Astrocyte (in vitro differentiated cells and primary cell): ENCODE measurements around the gene NOL4L.

ENCODE experiments used
- EZH2 ChIP-seq: IDR thresholded peaks from 2 replicates; pipeline ENCODE4 v1.6.1; 2012; ENCODE audit warnings: mild to moderate bottlenecking, low read length, inconsistent platforms; ENCODE audit not compliant: insufficient read depth
- TF ChIP-seq, protein P1 (sequence below): IDR thresholded peaks from 2 replicates; pipeline ENCODE4 v1.5.1; 2011; ENCODE audit warnings: low read depth, mild to moderate bottlenecking, inconsistent platforms, low read length, moderate library complexity; ENCODE audit not compliant: insufficient read depth

DNA sequence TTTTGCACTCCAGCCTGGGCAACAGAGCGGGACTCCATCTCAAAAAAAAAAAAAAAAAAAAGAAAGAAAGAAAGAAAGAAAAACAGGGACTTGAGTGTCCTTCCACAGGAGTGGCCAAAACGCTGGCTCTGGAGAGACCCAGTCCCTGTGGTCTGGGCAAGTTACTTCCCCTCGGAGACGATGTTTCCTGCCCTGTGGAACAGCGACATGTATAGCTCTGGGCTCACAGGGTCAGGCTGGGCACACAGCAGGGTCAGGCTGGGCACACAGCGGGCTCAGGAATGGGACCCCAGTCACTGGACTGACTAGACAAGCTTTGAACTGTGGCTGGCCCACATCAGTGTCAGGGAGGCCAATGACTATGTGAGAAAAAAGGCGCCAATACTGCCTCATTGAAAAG lies 116.3 kb downstream of the NOL4L start:
- TF ChIP-seq, protein P1, sequence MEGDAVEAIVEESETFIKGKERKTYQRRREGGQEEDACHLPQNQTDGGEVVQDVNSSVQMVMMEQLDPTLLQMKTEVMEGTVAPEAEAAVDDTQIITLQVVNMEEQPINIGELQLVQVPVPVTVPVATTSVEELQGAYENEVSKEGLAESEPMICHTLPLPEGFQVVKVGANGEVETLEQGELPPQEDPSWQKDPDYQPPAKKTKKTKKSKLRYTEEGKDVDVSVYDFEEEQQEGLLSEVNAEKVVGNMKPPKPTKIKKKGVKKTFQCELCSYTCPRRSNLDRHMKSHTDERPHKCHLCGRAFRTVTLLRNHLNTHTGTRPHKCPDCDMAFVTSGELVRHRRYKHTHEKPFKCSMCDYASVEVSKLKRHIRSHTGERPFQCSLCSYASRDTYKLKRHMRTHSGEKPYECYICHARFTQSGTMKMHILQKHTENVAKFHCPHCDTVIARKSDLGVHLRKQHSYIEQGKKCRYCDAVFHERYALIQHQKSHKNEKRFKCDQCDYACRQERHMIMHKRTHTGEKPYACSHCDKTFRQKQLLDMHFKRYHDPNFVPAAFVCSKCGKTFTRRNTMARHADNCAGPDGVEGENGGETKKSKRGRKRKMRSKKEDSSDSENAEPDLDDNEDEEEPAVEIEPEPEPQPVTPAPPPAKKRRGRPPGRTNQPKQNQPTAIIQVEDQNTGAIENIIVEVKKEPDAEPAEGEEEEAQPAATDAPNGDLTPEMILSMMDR, result no peak
- no peak for TF ChIP-seq EZH2
